ENCODE data around the gene HOXA7. TPM values are rescaled to one million over a fixed set of nuclear protein-coding genes. Genes with fewer than 3 reads are reported as not detected.

HOXA7 gene
- total RNA-seq, 3 donors from 2014 or later, result 17.1 to 29.8 (median 27.9) TPM

DNA sequence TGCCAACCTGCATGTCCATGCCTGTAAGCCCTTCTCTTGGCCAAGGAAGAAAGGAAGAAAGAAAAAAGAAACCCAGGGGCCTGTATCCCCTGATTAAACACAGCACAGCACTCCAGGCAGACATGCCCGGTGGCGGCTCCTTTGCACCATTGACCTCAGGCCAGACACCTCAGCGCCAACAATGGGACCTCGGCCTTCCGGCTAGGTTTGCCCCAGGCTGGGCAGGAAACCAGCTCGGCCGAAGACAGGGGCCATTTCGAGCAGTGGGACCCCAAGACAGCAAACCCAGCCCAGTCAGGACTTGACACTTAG is 14.8 kb upstream of the HOXA7 start:
- ATAC-seq (no peak), DNase-seq (peak in 2 of 3 donors; percentile 63 to 70)
- Histone ChIP-seq H3K9me3 (no peaks in the 10 kb centered on the region), H3K4me3 (no peak overlapping the region), H3K4me1 (ENCODE audit: low read depth) (peaks cover 11% of the 10 kb centered on the region), H3K36me3 (ENCODE audit: low read depth) (no peaks in the 10 kb centered on the region)
- intact Hi-C loops (cut with DNase I, micrococcal nuclease), result no loop called here
- TF ChIP-seq, protein P1, sequence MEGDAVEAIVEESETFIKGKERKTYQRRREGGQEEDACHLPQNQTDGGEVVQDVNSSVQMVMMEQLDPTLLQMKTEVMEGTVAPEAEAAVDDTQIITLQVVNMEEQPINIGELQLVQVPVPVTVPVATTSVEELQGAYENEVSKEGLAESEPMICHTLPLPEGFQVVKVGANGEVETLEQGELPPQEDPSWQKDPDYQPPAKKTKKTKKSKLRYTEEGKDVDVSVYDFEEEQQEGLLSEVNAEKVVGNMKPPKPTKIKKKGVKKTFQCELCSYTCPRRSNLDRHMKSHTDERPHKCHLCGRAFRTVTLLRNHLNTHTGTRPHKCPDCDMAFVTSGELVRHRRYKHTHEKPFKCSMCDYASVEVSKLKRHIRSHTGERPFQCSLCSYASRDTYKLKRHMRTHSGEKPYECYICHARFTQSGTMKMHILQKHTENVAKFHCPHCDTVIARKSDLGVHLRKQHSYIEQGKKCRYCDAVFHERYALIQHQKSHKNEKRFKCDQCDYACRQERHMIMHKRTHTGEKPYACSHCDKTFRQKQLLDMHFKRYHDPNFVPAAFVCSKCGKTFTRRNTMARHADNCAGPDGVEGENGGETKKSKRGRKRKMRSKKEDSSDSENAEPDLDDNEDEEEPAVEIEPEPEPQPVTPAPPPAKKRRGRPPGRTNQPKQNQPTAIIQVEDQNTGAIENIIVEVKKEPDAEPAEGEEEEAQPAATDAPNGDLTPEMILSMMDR (IDR thresholded peaks at IDR 0.05), result no peak

DNA sequence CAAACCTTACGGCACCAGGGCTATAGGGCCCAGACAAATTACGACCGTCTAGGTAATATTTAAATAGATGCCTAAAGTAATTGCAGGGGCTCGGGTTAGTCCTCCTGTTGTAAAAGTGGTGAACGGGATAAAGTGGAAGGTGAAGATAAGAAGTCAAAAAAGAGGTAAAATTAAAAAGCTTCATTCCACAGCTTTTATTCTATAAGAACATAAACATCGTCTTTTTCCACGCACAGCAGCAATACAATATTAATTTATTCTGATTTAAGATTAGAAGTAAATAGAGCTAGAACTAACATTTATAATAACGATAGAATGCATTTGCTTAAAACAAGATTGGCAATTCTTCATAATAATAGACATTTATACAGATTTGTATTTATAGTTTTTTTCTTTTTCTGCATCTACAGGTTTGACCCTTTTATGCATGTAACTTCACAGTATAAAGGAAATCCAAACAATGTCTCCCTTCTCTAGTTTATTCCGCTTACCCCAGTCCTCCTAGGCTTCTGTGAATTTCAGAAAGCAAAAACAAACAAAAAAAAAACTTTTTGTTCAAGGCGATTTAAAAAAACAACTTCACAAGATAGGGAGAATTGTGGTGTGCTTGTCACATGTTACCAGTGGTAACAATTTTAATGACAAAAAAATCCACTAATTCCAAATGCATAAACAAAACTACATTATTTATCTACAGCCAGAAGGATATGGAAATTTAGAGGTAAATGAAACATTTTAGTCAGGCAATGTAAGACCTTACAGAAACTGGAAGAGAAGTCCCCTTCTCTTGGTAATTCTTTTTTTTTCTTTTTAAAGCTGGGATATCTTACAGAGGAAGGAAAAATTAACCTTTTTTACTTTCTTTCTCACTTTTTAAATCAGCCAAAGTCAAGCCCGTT is 14.2 kb upstream of the HOXA7 start:
- Histone ChIP-seq H3K9me3 (no peaks in the 10 kb centered on the region), H3K4me1 (ENCODE audit: low read depth) (peaks cover 11% of the 10 kb centered on the region), H3K4me3 (peak overlapping the region; percentile 11), H3K36me3 (ENCODE audit: low read depth) (no peaks in the 10 kb centered on the region)
- no peak for DNase-seq
- TF ChIP-seq, protein P1 (IDR thresholded peaks at IDR 0.05), result no peak
- no peak for ATAC-seq
- intact Hi-C loops (cut with DNase I, micrococcal nuclease), result no loop called here

DNA sequence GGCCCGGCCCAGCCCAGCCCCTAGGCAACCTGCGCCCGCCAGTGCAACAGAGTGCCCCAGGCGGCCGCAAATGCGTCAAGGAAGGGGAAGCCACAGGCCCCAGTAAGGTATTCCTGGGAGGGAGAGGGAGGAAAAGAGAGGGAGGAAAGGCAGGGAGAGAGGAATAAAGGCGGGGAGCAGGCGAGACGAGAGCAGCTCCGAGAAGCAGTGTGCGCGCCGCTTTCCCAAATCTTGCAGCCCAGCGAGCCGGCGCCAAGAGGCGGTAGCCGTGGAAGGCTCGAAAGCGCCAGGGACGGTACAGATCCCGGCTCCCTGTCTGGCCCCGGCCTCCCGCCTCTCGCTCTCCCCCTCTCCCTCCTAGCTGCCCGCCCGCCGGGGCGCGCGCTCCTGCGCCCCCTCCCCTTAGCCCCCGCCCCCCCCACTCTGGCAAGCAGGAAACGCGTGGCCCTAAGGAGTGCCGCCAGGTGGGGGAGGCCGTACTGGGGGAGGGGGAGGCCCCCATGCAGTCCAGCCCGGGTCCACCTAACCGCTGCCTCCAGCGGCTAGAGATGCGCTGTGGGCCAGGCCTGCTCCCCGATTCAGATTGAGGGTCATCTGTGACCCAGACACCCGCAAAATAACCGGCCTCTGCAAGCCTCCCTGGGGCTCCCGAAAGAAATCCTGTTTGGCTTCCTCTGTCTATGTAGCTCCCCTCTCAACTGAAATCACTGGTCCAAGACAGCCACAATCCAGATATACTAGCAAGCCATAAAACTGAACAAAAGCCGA is 13.4 kb upstream of the HOXA7 start:
- DNase-seq, result peak in 2 of 3 donors; percentile 55 to 71
- peak; percentile 2 for ATAC-seq
- H3K4me3 ChIP-seq, result peak overlapping the region; percentile 23

DNA sequence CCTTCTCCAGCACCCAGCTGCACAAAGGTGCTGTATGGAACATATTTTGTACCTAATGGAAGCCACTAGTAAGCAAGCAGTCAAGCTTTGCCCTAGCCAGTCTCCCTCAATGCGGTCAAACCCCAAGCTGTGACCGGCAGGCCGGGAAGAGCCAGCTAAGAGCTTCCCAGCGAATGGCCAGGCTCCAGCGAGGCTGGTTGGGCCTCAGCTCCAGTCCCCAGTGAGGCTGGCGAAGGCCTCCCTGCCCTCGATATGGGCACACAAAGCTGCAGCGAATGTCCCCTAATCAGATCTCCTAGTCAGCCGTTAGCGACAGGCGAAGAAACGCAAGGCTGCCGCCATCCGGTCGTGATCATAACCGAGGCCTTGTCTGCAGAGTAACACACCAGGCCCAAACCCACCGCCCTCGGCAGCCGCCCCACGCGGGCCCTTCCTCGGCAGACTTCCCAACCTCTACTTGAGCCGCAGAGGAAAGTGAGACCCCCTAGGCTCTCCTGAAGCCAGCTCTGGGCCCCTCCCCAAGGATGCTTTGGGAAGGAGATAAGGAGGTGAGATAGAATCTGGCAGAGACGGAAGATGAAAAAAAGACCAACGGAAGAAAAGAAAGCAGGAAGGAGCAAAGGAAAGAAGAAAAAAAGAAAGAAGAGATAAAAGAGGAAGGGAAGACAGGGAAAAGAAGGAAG is 11.9 kb upstream of the HOXA7 start:
- TF ChIP-seq, protein P1 (IDR thresholded peaks at IDR 0.05), result no peak
- peak; percentile 74 to 82 (median 81) for DNase-seq
- H3K36me3 ChIP-seq (ENCODE audit: low read depth), result no peaks in the 10 kb centered on the region
- intact Hi-C loops (cut with DNase I, micrococcal nuclease), result loop anchor here (5.0 to 10.0 kb wide), 2 partner anchors 1304 to 1311 kb away; no protein-coding TSS in a partner anchor
- peak; percentile 26 for ATAC-seq
- peak overlapping the region; percentile 14 for H3K4me3 ChIP-seq
- peaks cover 11% of the 10 kb centered on the region for H3K4me1 ChIP-seq (ENCODE audit: low read depth)
- no peaks in the 10 kb centered on the region for H3K9me3 ChIP-seq

More for the DNA sequence above, 13.4 kb upstream of the HOXA7 start:
- TF ChIP-seq, protein P1 (IDR thresholded peaks at IDR 0.05), result no peak
- peaks cover 11% of the 10 kb centered on the region for H3K4me1 ChIP-seq (ENCODE audit: low read depth)
- no peaks in the 10 kb centered on the region for H3K9me3 ChIP-seq
- H3K36me3 ChIP-seq (ENCODE audit: low read depth), result no peaks in the 10 kb centered on the region
- intact Hi-C loops (cut with DNase I, micrococcal nuclease), result loop anchor here (5.0 to 10.0 kb wide), 2 partner anchors 1305 to 1313 kb away; no protein-coding TSS in a partner anchor

DNA sequence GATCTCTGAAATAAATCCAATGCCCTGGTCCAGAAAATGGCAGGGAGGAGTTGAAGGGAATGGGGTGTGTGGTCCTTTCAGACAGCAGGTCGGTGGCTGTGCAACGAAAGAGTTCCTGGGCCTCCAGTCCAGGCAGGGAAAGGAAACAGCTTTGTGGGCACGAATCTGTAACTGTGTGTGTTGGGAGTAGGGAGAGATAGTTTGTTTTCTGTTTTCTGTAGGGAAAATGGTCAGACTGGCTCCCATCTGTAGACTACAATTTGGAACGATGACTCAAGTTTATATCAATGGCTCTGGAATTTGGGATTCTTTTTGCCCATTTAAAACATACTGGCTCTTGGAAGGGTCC is 11.4 kb upstream of the HOXA7 start:
- Histone ChIP-seq H3K36me3 (ENCODE audit: low read depth) (no peaks in the 10 kb centered on the region), H3K4me1 (ENCODE audit: low read depth) (peaks cover 13% of the 10 kb centered on the region), H3K9me3 (no peaks in the 10 kb centered on the region), H3K4me3 (no peak overlapping the region)
- intact Hi-C loops (cut with DNase I, micrococcal nuclease), result loop anchor here (5.0 to 10.0 kb wide), 2 partner anchors 1303 to 1311 kb away; no protein-coding TSS in a partner anchor
- peak in 1 of 3 donors; percentile 22 for DNase-seq
- ATAC-seq, result no peak
- TF ChIP-seq, protein P1 (IDR thresholded peaks at IDR 0.05), result no peak
